HCT116 (cell line): ENCODE data around the gene RASAL2.

Experiments
- CTCF ChIP-seq, 3 experiments: fragments of 200-600 bp in 1 of 3; sonication (generic) in 1 of 3; IDR thresholded peaks in 2 of 3; conservative IDR thresholded peaks in 1 of 3; 2 replicates each; pipeline ENCODE4 v1.5.1; 2012 to 2017; ENCODE audit warnings: low read depth in 2 of 3, low read length in 2 of 3, antibody characterized with exemption in 1 of 3, borderline replicate concordance in 1 of 3, control low read depth in 1 of 3, mild to moderate bottlenecking in 1 of 3, mixed read lengths in 1 of 3, mixed run types in 1 of 3, moderate library complexity in 1 of 3; ENCODE audit not compliant: insufficient read depth in 1 of 3
- EZH2 ChIP-seq: fragments of 200-600 bp; sonication (generic); IDR thresholded peaks from 2 replicates; pipeline ENCODE4 v1.6.1; 2017; ENCODE audit warnings: antibody characterized with exemption, mixed run types
- EZH2phosphoT487 ChIP-seq: fragments of 200-600 bp; IDR thresholded peaks from 2 replicates; pipeline ENCODE4 v1.6.1; 2018; ENCODE audit warnings: antibody characterized with exemption, borderline replicate concordance
- JUND ChIP-seq: IDR thresholded peaks from 2 replicates; pipeline ENCODE4 v1.6.1; 2012
- POLR2A ChIP-seq: IDR thresholded peaks from 2 replicates; pipeline ENCODE4 v1.7.0; 2011; ENCODE audit warnings: borderline replicate concordance; ENCODE audit not compliant: insufficient read depth, insufficient read length; ENCODE audit errors: extremely low read depth

- TF ChIP-seq EZH2 (no peak), JUND (no peak), EZH2phosphoT487 (no peak), CTCF (IDR thresholded peaks at IDR 0.05 in 2 of 3, conservative IDR thresholded peaks at IDR 0.05 in 1 of 3; ENCODE audit: borderline replicate concordance in 1 of 3, insufficient read depth in 1 of 3, low read depth in 2 of 3, low read length in 2 of 3) (no peak), POLR2A (no peak)
Observed at GRCh38 chr1:178510155-178510554, 416.3 kb downstream of the RASAL2 start.
